Measurements from ENCODE around the gene GAGE12G.
"Not testable (repeated sequence)": the region's sequence is repeated elsewhere in the genome, so short reads cannot be mapped to it uniquely, and the experiment has no call there.

GAGE12G gene

GRCh38 chrX:49570100-49570499, at the start of gene GAGE12G:
Gene GAGE12G (plus strand): TSS chrX:49570400. CDS start chrX:49571555, 1,155 bp downstream.
- DNase-seq (ENCODE audit: low read depth), result not testable (repeated sequence)

- not testable (repeated sequence) for DNase-seq (ENCODE audit: low read depth)
These were observed 38.3 kb upstream of the GAGE12G start, which contains the start of gene GAGE12C for GRCh38 chrX:49531877-49532276. Gene GAGE12C (plus strand): TSS chrX:49532177. CDS start chrX:49533332, 1,155 bp downstream.

- not testable (repeated sequence) for DNase-seq (ENCODE audit: low read depth)
These were observed 28.8 kb upstream of the GAGE12G start, which contains the start of gene GAGE12D for GRCh38 chrX:49541433-49541832. Gene GAGE12D (plus strand): TSS chrX:49541733. CDS start chrX:49542888, 1,155 bp downstream.

GRCh38 chrX:49550989-49551388, 19.2 kb upstream of the GAGE12G start, which contains the start of gene GAGE12E:
Gene GAGE12E (plus strand): TSS chrX:49551289. CDS start chrX:49552444, 1,155 bp downstream.
- DNase-seq (ENCODE audit: low read depth), result not testable (repeated sequence)

GRCh38 chrX:49560542-49560941, 9.7 kb upstream of the GAGE12G start, which contains the start of gene GAGE12F:
Gene GAGE12F (plus strand): TSS chrX:49560842. CDS start chrX:49561997, 1,155 bp downstream.
- DNase-seq (ENCODE audit: low read depth), result not testable (repeated sequence)

- DNase-seq (ENCODE audit: low read depth), result not testable (repeated sequence)
These were observed 1.5 kb upstream of the GAGE12G start for GRCh38 chrX:49568728-49569127.

- DNase-seq (ENCODE audit: low read depth), result not testable (repeated sequence)
These were observed 1.0 kb upstream of the GAGE12G start for GRCh38 chrX:49569152-49569551.

GRCh38 chrX:49579649-49580048, 9.4 kb downstream of the GAGE12G start, which contains the start of gene GAGE12H:
Gene GAGE12H (plus strand): TSS chrX:49579949. CDS start chrX:49581104, 1,155 bp downstream.
- not testable (repeated sequence) for DNase-seq (ENCODE audit: low read depth)

GRCh38 chrX:49589196-49589595, 19.0 kb downstream of the GAGE12G start, which contains the start of gene GAGE2A:
Gene GAGE2A (plus strand): TSS chrX:49589496. CDS start chrX:49590651, 1,155 bp downstream.
- DNase-seq (ENCODE audit: low read depth), result not testable (repeated sequence)

GRCh38 chrX:49589769-49590478, 19.7 kb downstream of the GAGE12G start:
- not testable (repeated sequence) for DNase-seq (ENCODE audit: low read depth)

GRCh38 chrX:49590488-49590887, 20.3 kb downstream of the GAGE12G start:
- DNase-seq (ENCODE audit: low read depth), result not testable (repeated sequence)

- not testable (repeated sequence) for DNase-seq (ENCODE audit: low read depth)
These were observed 28.5 kb downstream of the GAGE12G start, which contains the start of gene GAGE1 for GRCh38 chrX:49598720-49599119. Gene GAGE1 (plus strand): TSS chrX:49599020. CDS start chrX:49600175, 1,155 bp downstream.

GRCh38 chrX:49610718-49611310, 40.6 kb downstream of the GAGE12G start:
- no peak for DNase-seq (ENCODE audit: low read depth)

- no peak for DNase-seq (ENCODE audit: low read depth)
These were observed 48.4 kb downstream of the GAGE12G start for GRCh38 chrX:49618574-49618973.
